C4-2B (cell line): ENCODE measurements around the gene PDGFC.

ENCODE experiments used
- H3K27ac ChIP-seq: fragments of 450-650 bp; 2 replicates; pipeline ENCODE4 v1.5.1; 2017
- CTCF ChIP-seq: fragments of 450-650 bp; conservative IDR thresholded peaks from 2 replicates; pipeline ENCODE4 v1.5.1; 2017; ENCODE audit warnings: mild to moderate bottlenecking
- ZFX ChIP-seq: fragments of 450-650 bp; IDR thresholded peaks from 2 replicates; pipeline ENCODE4 v1.6.1; 2017

PDGFC gene

DNA sequence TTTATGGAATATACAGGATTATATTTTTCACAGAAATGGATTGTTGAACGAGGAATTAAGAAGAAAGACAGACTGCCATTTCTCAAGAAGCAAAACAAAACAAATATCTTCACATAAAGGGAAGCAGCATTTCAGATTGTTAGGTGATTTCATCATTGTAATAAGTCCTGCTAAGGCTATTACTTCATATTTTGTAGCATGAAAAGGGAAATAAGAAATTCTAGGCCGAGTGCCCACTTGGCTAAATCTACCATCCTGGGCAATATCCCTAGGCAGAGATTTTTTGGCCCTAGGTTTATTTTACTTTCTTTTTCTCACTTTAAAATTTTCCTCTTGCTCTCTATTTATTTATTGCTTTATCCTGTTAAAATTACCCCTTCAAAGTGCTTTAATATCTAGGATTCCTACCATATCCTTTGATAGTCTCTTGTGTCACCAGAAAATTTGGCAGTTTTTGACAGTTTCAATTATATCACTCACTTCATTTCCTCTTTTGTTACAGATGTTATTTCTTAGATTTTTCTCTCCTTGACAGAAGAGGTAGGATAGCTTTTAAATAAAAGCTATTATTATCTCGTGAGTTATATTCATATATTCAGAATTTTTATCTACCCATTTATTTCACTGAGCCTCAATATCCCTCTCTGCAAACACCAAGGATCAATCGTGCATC is 142.3 kb downstream of the PDGFC start:
- no peak for TF ChIP-seq CTCF
- TF ChIP-seq ZFX = no peak
- no peak overlapping the region for H3K27ac ChIP-seq

DNA sequence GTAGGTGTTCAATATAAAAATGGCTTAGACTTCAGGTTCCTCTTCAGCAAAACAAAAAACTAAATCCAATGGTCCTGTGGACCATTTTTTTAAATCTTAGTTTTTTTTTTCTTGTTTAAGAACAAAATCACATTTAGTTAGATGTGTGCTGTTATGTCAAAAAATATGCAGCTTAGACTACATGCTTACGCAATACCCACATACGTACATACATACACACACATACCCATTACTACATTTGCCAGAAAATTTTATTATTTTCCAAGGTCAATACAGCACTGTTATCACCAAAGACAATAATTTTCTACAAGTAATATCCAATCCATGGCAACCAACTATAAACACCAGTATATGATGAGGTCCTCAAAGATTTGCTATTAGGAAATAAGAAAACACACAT is 144.1 kb downstream of the PDGFC start:
- H3K27ac ChIP-seq = no peak overlapping the region
- TF ChIP-seq CTCF (no peak), ZFX (no peak)

GRCh38 chr4:156825074-156825473 is 146.5 kb downstream of the PDGFC start:
- TF ChIP-seq CTCF (no peak), ZFX (no peak)
- H3K27ac ChIP-seq = no peak overlapping the region

GRCh38 chr4:156824451-156825060 is 147.0 kb downstream of the PDGFC start:
- TF ChIP-seq CTCF (no peak), ZFX (no peak)
- H3K27ac ChIP-seq = no peak overlapping the region

DNA sequence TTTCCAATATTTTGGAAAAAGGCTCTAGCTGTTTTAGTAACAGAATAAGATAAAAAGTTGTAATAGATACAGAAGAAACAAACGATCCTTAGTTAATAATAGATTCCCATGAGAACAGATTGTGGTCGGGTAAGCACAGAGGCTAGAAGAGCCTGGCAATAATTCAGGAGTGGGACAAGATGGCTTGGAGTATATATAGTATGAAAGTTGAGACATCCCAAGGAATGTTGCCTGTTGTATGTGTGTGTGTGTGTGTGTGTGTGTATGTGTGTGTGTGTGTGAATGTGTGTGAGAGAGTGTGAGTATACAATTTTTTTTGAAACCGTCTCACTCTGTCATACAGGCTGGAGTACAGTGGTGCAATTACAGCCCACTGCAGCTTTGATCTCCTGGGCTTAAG is 150.7 kb downstream of the PDGFC start:
- TF ChIP-seq CTCF (no peak), ZFX (no peak)
- H3K27ac ChIP-seq = no peak overlapping the region

GRCh38 chr4:156816360-156816755 is 155.2 kb downstream of the PDGFC start:
- TF ChIP-seq CTCF (no peak), ZFX (no peak)
- no peak overlapping the region for H3K27ac ChIP-seq

DNA sequence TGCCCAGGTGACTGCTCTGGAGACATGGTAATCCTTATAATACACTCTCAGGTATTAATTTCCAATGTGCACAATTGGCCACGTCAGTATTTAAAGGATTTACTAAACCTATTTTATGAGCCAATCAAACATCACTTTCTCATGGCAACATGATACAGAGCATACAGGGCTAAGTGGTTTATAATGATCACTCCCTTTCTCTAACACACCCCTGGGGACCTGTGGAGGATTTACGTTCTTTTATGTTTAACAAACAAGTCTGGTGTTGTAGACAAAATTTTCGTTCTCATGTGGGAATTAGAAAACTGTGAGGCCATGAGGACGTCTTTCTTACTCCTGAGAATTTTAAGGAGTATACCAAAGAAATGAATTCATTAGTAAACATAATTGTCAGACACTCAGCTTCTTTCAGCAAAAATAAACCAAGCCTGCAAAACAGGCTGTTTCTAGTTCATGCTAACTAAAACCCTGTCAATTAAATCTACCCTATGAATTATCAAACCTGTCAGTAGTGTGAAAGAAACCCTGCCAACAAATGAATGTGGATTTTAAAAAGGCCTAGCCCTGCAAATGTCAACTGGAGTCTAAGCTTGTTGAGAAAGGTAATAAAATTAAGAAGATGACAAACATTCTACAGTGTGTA is 155.8 kb downstream of the PDGFC start:
- TF ChIP-seq ZFX (no peak), CTCF (no peak)
- H3K27ac ChIP-seq = no peak overlapping the region
